ENCODE results near the gene ETV6. TPM values are rescaled to one million over a fixed set of nuclear protein-coding genes. Genes with fewer than 3 reads are reported as not detected.

Gene ETV6
- total and polyA plus RNA-seq, 9 of the 15 experiments (the other 6 are each of a cell fraction or from before 2014, with no cell fraction given), result 0.81 to 12.7 (median 4.1) TPM

GRCh38 chr12:11704089-11704488 lies 54.6 kb downstream of the ETV6 start (continued):
- TF ChIP-seq FOXP4 (CRISPR knock-in tag; IDR thresholded peaks at IDR 0.05; ENCODE audit: borderline replicate concordance), result no peak
- TF ChIP-seq PBX2 (CRISPR knock-in tag; IDR thresholded peaks at IDR 0.05; ENCODE audit: low read depth), result no peak
- TF ChIP-seq PBX2 (tag; conservative IDR thresholded peaks at IDR 0.05; ENCODE audit: low read depth), result no peak
- no peak for TF ChIP-seq TEAD4 (IDR thresholded peaks at IDR 0.05; ENCODE audit: low read length)
- no peak for TF ChIP-seq TEAD4 (CRISPR knock-in tag; IDR thresholded peaks at IDR 0.05; ENCODE audit: borderline replicate concordance)
- no peak for TF ChIP-seq RAD51 (IDR thresholded peaks at IDR 0.05; ENCODE audit: borderline replicate concordance, low read depth)
- TF ChIP-seq ATF2 (CRISPR knock-in tag; IDR thresholded peaks at IDR 0.05), result no peak
- TF ChIP-seq MTA3 (IDR thresholded peaks at IDR 0.05; ENCODE audit: borderline replicate concordance), result no peak
- no peak for TF ChIP-seq NFXL1 (CRISPR knock-in tag; IDR thresholded peaks at IDR 0.05)
- no peak for TF ChIP-seq HIVEP1 (CRISPR knock-in tag; IDR thresholded peaks at IDR 0.05)
- no peak for TF ChIP-seq ZNF707 (CRISPR knock-in tag; conservative IDR thresholded peaks at IDR 0.05)
- TF ChIP-seq ZNF239 (CRISPR knock-in tag; IDR thresholded peaks at IDR 0.05), result no peak
- no peak for TF ChIP-seq U2AF2 (optimal IDR thresholded peaks at IDR 0.05; ENCODE audit: low read depth, low read length)
